ENCODE measurements around the gene PITPNC1. TPM values are rescaled to one million over a fixed set of nuclear protein-coding genes. Genes with fewer than 3 reads are reported as not detected.

PITPNC1 gene
- total RNA-seq, 1 experiment from 2014 or later: 37.5 TPM

GRCh38 chr17:67417507-67417906, 40.4 kb downstream of the PITPNC1 start:
- Histone ChIP-seq H4K5ac (ENCODE audit: insufficient read length, low read depth, low read length) (no peak overlapping the region), H3K27ac (ENCODE audit: insufficient read length, low read depth, low read length) (no peak overlapping the region), H2BK20ac (ENCODE audit: low read depth, low read length, poor library complexity, severe bottlenecking) (no peak overlapping the region), H3K56ac (ENCODE audit: insufficient read length, low read depth, low read length) (no peak overlapping the region), H3K4me2 (ENCODE audit: insufficient read depth, insufficient read length, low read length) (no peak overlapping the region), H4K91ac (ENCODE audit: insufficient read length, low read depth, low read length) (no peak overlapping the region), H3K4ac (ENCODE audit: low read depth, low read length) (no peak overlapping the region), H3K14ac (ENCODE audit: insufficient read depth, low read length) (no peak overlapping the region), H3K4me1 (ENCODE audit: insufficient read depth, low read length) (peaks cover 7% of the 10 kb centered on the region; the same call in 1 of the 2 replicates), H2AFZ (ENCODE audit: low read length) (no peak overlapping the region), H3K27me3 (ENCODE audit: insufficient read depth, low read length) (no peaks in the 10 kb centered on the region), H3K79me2 (ENCODE audit: insufficient read depth, low read length) (peaks cover 5% of the 10 kb centered on the region; the same call in 1 of the 2 replicates), H2BK12ac (ENCODE audit: insufficient read length, low read depth, low read length) (no peak overlapping the region), H2BK5ac (ENCODE audit: insufficient read length, low read length) (no peak overlapping the region), H3K18ac (ENCODE audit: insufficient read length, low read depth, low read length) (no peak overlapping the region), H2BK15ac (ENCODE audit: low read depth, low read length) (no peak overlapping the region), H3K79me1 (ENCODE audit: insufficient read depth, low read depth, low read length, poor library complexity, severe bottlenecking) (peaks cover 14% of the 10 kb centered on the region), H3K9ac (ENCODE audit: extremely low read depth, insufficient read length, low read length) (no peak overlapping the region), H4K20me1 (ENCODE audit: control insufficient read depth, insufficient read depth, insufficient read length) (no peaks in the 10 kb centered on the region), H4K8ac (replicated peaks; ENCODE audit: insufficient read length, low read depth, low read length) (no peak overlapping the region), H3K9me3 (ENCODE audit: control insufficient read depth, low read depth, low read length) (no peaks in the 10 kb centered on the region), H3T11ph (ENCODE audit: low read length) (no peak overlapping the region), H3K23ac (ENCODE audit: insufficient read length, low read depth, low read length) (no peak overlapping the region), H2AK5ac (ENCODE audit: insufficient read length, low read length) (no peak overlapping the region), H3K23me2 (ENCODE audit: insufficient read length, low read depth, low read length, poor library complexity, severe bottlenecking) (no peaks in the 10 kb centered on the region), H2BK120ac (ENCODE audit: low read depth, low read length, poor library complexity, severe bottlenecking) (no peak overlapping the region)
- Mint-ChIP-seq H3K27ac (peak overlapping the region in 1 of 3 experiments; percentile 26; a peak in 1 of 7 replicates), H3K36me3 (ENCODE audit: insufficient read depth in 1 of 3, low read depth in 3 of 3) (peaks cover 5 to 16% (median 10%) of the 10 kb centered on the region in 3 experiments; a peak in 6 of 7 replicates), H3K4me1 (peaks cover 12 to 16% of the 10 kb centered on the region in 2 experiments), H3K4me3 (no peak overlapping the region), H3K9me3 (peaks cover 2 to 10% of the 10 kb centered on the region in 2 experiments; a peak in 2 of 5 replicates), H3K27me3 (ENCODE audit: low read depth) (no peaks in the 10 kb centered on the region)
- TF ChIP-seq CTCF (conservative IDR thresholded peaks at IDR 0.05): no peak
- no CpG with 5 or more reads among the region's 1 CpG for WGBS (ENCODE audit: extremely low coverage, insufficient read length, low lambda C conversion rate)
- DNase-seq: no peak

Data from H9 (cell line).